GM12873 (cell line): ENCODE measurements around the gene STARD4.

Experiments
- TF ChIP-seq, protein P1 (sequence below): IDR thresholded peaks from 2 replicates; pipeline ENCODE4 v1.5.1; 2012; ENCODE audit warnings: low read depth, mild to moderate bottlenecking, moderate library complexity, low read length, control low read depth; ENCODE audit not compliant: insufficient read depth; ENCODE audit errors: missing control alignments

The STARD4 gene

GRCh38 chr5:111507276-111507675 is 5.1 kb downstream of the STARD4 start:
- TF ChIP-seq, protein P1, sequence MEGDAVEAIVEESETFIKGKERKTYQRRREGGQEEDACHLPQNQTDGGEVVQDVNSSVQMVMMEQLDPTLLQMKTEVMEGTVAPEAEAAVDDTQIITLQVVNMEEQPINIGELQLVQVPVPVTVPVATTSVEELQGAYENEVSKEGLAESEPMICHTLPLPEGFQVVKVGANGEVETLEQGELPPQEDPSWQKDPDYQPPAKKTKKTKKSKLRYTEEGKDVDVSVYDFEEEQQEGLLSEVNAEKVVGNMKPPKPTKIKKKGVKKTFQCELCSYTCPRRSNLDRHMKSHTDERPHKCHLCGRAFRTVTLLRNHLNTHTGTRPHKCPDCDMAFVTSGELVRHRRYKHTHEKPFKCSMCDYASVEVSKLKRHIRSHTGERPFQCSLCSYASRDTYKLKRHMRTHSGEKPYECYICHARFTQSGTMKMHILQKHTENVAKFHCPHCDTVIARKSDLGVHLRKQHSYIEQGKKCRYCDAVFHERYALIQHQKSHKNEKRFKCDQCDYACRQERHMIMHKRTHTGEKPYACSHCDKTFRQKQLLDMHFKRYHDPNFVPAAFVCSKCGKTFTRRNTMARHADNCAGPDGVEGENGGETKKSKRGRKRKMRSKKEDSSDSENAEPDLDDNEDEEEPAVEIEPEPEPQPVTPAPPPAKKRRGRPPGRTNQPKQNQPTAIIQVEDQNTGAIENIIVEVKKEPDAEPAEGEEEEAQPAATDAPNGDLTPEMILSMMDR: no peak

DNA sequence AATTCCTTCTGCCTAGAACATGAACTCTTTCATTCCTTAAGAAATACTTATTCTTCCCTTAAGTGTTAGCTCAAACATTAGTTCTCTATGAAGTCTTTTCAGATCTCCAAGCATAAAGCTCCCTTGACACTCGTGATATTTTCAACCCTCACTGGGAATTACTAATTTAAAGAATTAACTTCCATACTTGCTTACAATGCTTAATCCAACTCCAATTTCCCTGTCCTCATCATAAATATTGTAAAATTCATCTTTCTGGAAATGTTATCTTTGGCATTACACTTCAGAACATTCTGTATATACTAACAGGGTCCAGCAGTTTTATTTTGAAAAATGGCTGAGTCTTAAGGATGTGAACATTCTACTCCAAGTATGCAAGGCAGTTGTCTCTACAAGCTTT is 7.2 kb downstream of the STARD4 start:
- TF ChIP-seq, protein P1: no peak

DNA sequence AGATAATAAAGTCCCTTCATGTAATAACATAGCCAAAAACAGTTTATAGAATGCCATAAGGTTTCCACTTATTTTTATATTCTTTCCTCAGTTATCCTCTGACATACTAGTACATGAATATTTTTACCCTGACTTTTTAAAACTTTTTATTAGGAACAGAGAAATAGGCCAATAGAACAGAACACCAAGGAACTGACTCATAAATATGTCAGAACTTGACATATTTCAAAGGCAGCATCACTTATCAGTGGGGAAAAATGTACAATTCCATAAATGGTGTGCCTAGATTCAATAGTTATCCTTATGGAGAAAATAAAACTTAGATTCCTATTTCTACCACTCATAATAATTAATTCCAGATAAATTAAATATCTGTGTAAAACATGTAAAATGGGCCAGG is 9.4 kb downstream of the STARD4 start:
- TF ChIP-seq, protein P1: no peak

DNA sequence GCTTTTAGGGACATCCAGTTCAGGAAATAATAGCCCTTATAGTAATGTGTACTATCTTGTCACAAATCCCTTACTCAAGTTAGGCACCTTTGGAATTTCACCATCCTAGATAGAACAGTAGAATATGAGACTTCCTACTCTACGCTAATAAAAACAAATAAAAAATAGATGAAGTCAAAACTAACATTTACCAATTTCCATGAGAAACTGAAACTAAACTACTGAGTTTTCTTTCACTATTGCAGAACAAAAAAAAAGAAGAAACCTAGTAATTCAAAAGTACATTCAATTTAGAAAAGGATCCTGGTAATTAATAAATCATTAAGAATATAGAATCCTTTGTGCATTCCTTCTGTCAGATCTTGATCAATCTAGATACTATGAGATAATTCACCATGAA is 14.0 kb downstream of the STARD4 start:
- TF ChIP-seq, protein P1: no peak

GRCh38 chr5:111495159-111495558 is 17.2 kb downstream of the STARD4 start:
- TF ChIP-seq, protein P1: no peak

DNA sequence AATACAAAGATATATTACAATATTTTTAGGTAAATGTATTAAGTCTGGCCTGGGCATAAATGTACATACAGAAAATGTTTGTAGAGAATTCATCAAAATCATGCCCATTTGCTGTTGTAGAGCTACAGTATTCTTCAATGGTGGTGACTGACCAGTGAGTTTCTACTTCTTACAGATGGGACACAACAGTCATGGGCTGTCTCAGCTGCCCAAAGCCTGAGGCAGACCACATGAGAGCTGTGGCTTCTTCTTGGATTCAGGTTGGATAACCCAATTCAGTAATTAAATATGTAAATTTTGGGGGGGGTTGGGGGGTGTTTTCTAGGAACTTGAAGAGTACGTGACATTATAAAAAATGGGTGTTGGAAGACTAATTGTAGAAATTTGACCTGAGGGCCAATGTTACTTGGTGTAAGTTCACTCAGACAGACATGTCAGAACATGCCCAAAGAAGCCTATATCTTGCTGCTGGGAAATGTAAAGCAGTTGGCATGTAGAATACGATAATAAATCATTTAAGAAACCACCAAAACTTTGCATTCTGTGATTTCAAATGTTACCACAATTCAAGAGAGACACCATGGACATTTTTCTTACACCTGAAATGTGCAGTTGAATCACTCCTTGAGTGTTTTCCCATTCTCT is 17.9 kb downstream of the STARD4 start:
- TF ChIP-seq, protein P1: no peak

- TF ChIP-seq, protein P1: no peak
Measured at GRCh38 chr5:111493031-111493430, 19.3 kb downstream of the STARD4 start.
